PC-9 (cell line): ENCODE data around the gene KRTAP10-7.
"Not testable (repeated sequence)": the region's sequence is repeated elsewhere in the genome, so short reads cannot be mapped to it uniquely, and the experiment has no call there.

Experiments
- EZH2 ChIP-seq: fragments of 200-600 bp; sonication (generic); IDR thresholded peaks from 2 replicates; pipeline ENCODE4 v1.8.0; 2017; ENCODE audit warnings: antibody characterized with exemption, low read depth
- TF ChIP-seq, protein P1 (sequence below): fragments of 200-600 bp; sonication (generic); conservative IDR thresholded peaks from 2 replicates; pipeline ENCODE4 v1.6.1; 2017; ENCODE audit warnings: mixed run types, antibody characterized with exemption, mild to moderate bottlenecking, moderate library complexity

DNA sequence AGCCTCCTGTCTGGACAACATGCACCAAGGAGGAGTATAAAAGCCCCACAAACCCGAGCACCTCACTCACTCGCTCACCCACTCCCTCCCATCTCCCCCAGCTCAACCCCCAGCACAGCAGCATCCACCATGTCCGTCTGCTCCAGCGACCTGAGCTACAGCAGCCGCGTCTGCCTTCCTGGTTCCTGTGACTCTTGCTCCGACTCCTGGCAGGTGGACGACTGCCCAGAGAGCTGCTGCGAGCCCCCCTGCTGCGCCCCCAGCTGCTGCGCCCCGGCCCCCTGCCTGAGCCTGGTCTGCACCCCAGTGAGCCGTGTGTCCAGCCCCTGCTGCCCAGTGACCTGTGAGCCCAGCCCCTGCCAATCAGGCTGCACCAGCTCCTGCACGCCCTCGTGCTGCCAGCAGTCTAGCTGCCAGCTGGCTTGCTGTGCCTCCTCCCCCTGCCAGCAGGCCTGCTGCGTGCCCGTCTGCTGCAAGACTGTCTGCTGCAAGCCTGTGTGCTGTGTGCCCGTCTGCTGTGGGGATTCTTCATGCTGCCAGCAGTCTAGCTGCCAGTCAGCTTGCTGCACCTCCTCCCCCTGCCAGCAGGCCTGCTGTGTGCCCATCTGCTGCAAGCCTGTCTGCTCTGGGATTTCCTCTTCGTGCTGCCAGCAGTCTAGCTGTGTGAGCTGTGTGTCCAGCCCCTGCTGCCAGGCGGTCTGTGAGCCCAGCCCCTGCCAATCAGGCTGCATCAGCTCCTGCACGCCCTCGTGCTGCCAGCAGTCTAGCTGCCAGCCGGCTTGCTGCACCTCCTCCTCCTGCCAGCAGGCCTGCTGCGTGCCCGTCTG is 26.6 kb upstream of the KRTAP10-7 start, which contains the start of gene KRTAP10-4:
- TF ChIP-seq, protein P1, sequence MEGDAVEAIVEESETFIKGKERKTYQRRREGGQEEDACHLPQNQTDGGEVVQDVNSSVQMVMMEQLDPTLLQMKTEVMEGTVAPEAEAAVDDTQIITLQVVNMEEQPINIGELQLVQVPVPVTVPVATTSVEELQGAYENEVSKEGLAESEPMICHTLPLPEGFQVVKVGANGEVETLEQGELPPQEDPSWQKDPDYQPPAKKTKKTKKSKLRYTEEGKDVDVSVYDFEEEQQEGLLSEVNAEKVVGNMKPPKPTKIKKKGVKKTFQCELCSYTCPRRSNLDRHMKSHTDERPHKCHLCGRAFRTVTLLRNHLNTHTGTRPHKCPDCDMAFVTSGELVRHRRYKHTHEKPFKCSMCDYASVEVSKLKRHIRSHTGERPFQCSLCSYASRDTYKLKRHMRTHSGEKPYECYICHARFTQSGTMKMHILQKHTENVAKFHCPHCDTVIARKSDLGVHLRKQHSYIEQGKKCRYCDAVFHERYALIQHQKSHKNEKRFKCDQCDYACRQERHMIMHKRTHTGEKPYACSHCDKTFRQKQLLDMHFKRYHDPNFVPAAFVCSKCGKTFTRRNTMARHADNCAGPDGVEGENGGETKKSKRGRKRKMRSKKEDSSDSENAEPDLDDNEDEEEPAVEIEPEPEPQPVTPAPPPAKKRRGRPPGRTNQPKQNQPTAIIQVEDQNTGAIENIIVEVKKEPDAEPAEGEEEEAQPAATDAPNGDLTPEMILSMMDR = not testable (repeated sequence)
- not testable (repeated sequence) for TF ChIP-seq EZH2
